Adrenal gland (tissue), 12 donors: ENCODE data around the gene RAB9A. TPM values are rescaled to one million over a fixed set of nuclear protein-coding genes. Genes with fewer than 3 reads are reported as not detected.
A peak's percentile ranks its signal among the peaks of the same experiment; 100 is the strongest.

ENCODE experiments used
- DNase-seq, 7 donors: peaks; one replicate each; pipeline ENCODE4 v3.0.0-alpha.2; 2019 to 2020
- H3K27ac ChIP-seq, 5 donors: fragments of 200-600 bp; sonication (generic) in 4 of 5; 1 replicate in 3 of 5; 2 replicates in 2 of 5; pipeline versions ENCODE4 v1.5.1 to v1.8.0; 2016 to 2020; ENCODE audit warnings: mild to moderate bottlenecking in 1 of 5
- H3K27me3 ChIP-seq: fragments of 200-600 bp; 2 replicates; pipeline ENCODE4 v1.8.0; 2021
- H3K36me3 ChIP-seq, 2 donors: fragments of 200-600 bp; replicated peaks in 1 of 2; 1 replicate in 1 of 2; 2 replicates in 1 of 2; pipeline versions ENCODE4 v1.5.1 to v1.8.0; 2018 to 2022
- H3K4me1 ChIP-seq, 2 donors: fragments of 200-600 bp; replicated peaks in 1 of 2; 1 replicate in 1 of 2; 2 replicates in 1 of 2; pipeline versions ENCODE4 v1.5.1 to v1.8.0; 2018 to 2021
- H3K4me3 ChIP-seq, 4 donors: fragments of 200-600 bp; sonication (generic) in 3 of 4; one replicate each; pipeline ENCODE4 v1.5.1; 2016 to 2018
- H3K9me3 ChIP-seq, 3 donors: fragments of 200-600 bp; sonication (generic) in 1 of 3; replicated peaks in 1 of 3; 1 replicate in 2 of 3; 2 replicates in 1 of 3; pipeline versions ENCODE4 v1.5.1 to v1.8.0; 2016 to 2021
- CTCF ChIP-seq, 6 experiments: fragments of 450-650 bp in 4 of 6; fragments of 200-600 bp in 2 of 6; sonication (generic) in 1 of 6; IDR thresholded peaks; 1 replicate in 5 of 6; 2 replicates in 1 of 6; pipeline versions ENCODE4 v1.5.1 to v1.8.0; 2016 to 2021; ENCODE audit warnings: antibody characterized with exemption in 6 of 6, mild to moderate bottlenecking in 2 of 6, moderate library complexity in 1 of 6
- POLR2A ChIP-seq, 2 donors: fragments of 450-650 bp; IDR thresholded peaks; one replicate each; pipeline ENCODE4 v1.6.1; 2017; ENCODE audit warnings: antibody characterized with exemption in 2 of 2, mild to moderate bottlenecking in 2 of 2, moderate library complexity in 1 of 2
- WGBS, 4 donors: extraction: QIAGEN DNeasy Blood & Tissue Kit in 2 of 4; methylation state at CpG; one replicate each; pipeline versions ENCODE4 v1.1.5 to v1.1.7; 2013 to 2017; 5-methylcytosine and 5-hydroxymethylcytosine counted together
- intact Hi-C, 2 donors: fragments of 100-400 bp; cut with DNase I; formaldehyde crosslinking; loops; one replicate each; pipeline versions ENCODE4 v1.14.1 to v1.15.0; 2022 to 2023
- polyA plus RNA-seq, 3 donors: library from polyadenylated mRNA; stranded (reverse); fragments of 200-250 nt in 2 of 3; fragments of 350-450 nt in 1 of 3; fragmentation: Illumina TruSeq in 1 of 3; extraction: RNeasy Lipid Tissue Mini Kit (QIAGEN cat#74804) in 1 of 3; gene quantifications; one replicate each; pipeline ENCODE4 v1.2.3, GENCODE V29; 2013 to 2014
- total RNA-seq, 9 donors: library from RNA; depleted of rRNA in 4 of 9; stranded (reverse); fragments of >200 nt in 4 of 9; fragments of 120-200 nt in 1 of 9; fragmentation: NEBNext Ultra II Directional in 1 of 9; extraction: Animal tissue kit (Norgen Biotek cat#: 25700) in 1 of 9; gene quantifications; one replicate each; pipeline versions ENCODE4 v1.1.0 to v1.2.4, GENCODE V29; 2013 to 2023
- donor health status: healthy with polysubstance abuse.
- donor health status: Bipolar disorder and iron deficiency.
- donor health status: DM: yes; HTN: yes; CAD: no.
- donor health status: DM: no; HTN: no; CAD: no.
- donor health status: DM: no; HTN: no; CAD: no.
- donor health status: DM: yes; HTN: yes; CAD: no.

RAB9A gene
- total and polyA plus RNA-seq, 12 donors: 23.8 to 153 (median 66.9) TPM

- no peaks in the 10 kb centered on the region for H3K9me3 ChIP-seq
- H3K4me1 ChIP-seq: peaks cover 12 to 32% of the 10 kb centered on the region in 2 donors
- peak overlapping the region in 2 of 4 donors; percentile 65 to 84 for H3K4me3 ChIP-seq
- H3K27me3 ChIP-seq: no peaks in the 10 kb centered on the region
- TF ChIP-seq CTCF (IDR thresholded peaks at IDR 0.05): no peak
- TF ChIP-seq POLR2A (IDR thresholded peaks at IDR 0.05): no peak
- intact Hi-C loops: no loop called here
- 6 to 13% (median 8%) methylated on average over 13 of the region's 13 CpGs for WGBS, 4 donors
- no peaks in the 10 kb centered on the region for H3K36me3 ChIP-seq
- DNase-seq: no peak
- H3K27ac ChIP-seq: peak overlapping the region; percentile 79 to 97 (median 95)
These were observed 457 bp upstream of the RAB9A start for GRCh38 chrX:13688384-13688957.

GRCh38 chrX:13689741-13690211, 848 bp downstream of the RAB9A start:
- Histone ChIP-seq H3K4me1 (peaks cover 12 to 45% of the 10 kb centered on the region in 2 donors), H3K4me3 (peak overlapping the region; percentile 15 to 84 (median 44)), H3K9me3 (no peaks in the 10 kb centered on the region), H3K27me3 (no peaks in the 10 kb centered on the region), H3K27ac (peak overlapping the region; percentile 79 to 97 (median 95)), H3K36me3 (no peaks in the 10 kb centered on the region)
- DNase-seq: peak in 4 of 7 donors; percentile 24 to 45 (median 44)
- 1 to 6% (median 3%) methylated on average over 11 to 16 of the region's 16 CpGs for WGBS, 4 donors
- intact Hi-C loops: no loop called here
- TF ChIP-seq POLR2A (IDR thresholded peaks at IDR 0.05) (peak in 1 of 2 donors; percentile 30), CTCF (IDR thresholded peaks at IDR 0.05) (no peak)

- no peaks in the 10 kb centered on the region for H3K36me3 ChIP-seq
- peak overlapping the region in 2 of 4 donors; percentile 65 to 84 for H3K4me3 ChIP-seq
- intact Hi-C loops: no loop called here
- H3K4me1 ChIP-seq: peaks cover 12 to 52% of the 10 kb centered on the region in 2 donors
- peak overlapping the region in 4 of 5 donors; percentile 87 to 97 (median 96) for H3K27ac ChIP-seq
- no peaks in the 10 kb centered on the region for H3K27me3 ChIP-seq
- no peak for DNase-seq
- peak in 1 of 6 experiments; percentile 9 for TF ChIP-seq CTCF (IDR thresholded peaks at IDR 0.05)
- TF ChIP-seq POLR2A (IDR thresholded peaks at IDR 0.05): no peak
- no peaks in the 10 kb centered on the region for H3K9me3 ChIP-seq
- WGBS, 4 donors: 37 to 58% (median 48%) methylated on average over 3 of the region's 3 CpGs
These were observed 1.9 kb downstream of the RAB9A start for GRCh38 chrX:13690836-13691235.

- Histone ChIP-seq H3K27ac (peak overlapping the region in 4 of 5 donors; percentile 39 to 97 (median 76)), H3K36me3 (no peaks in the 10 kb centered on the region), H3K4me3 (peak overlapping the region in 2 of 4 donors; percentile 1 to 27), H3K27me3 (no peaks in the 10 kb centered on the region), H3K4me1 (peaks cover 12 to 52% of the 10 kb centered on the region in 2 donors), H3K9me3 (no peaks in the 10 kb centered on the region)
- TF ChIP-seq CTCF (IDR thresholded peaks at IDR 0.05) (no peak), POLR2A (IDR thresholded peaks at IDR 0.05) (peak in 1 of 2 donors; percentile 39)
- intact Hi-C loops: no loop called here
- DNase-seq: peak in 6 of 7 donors; percentile 51 to 72 (median 58)
- 42 to 61% (median 50%) methylated on average over 7 of the region's 7 CpGs for WGBS, 4 donors
These were observed 3.0 kb downstream of the RAB9A start for GRCh38 chrX:13691841-13692371.
